Hippocampal formation (tissue), 2 donors: Measurements from ENCODE around the gene BRI3BP.
"Not testable (repeated sequence)": the region's sequence is repeated elsewhere in the genome, so short reads cannot be mapped to it uniquely, and the experiment has no call there.

Experiments
- DNase-seq, 2 donors: peaks; one replicate each; lab custom pipeline; 2025; lab: John Stamatoyannopoulos, UW

BRI3BP gene

DNA sequence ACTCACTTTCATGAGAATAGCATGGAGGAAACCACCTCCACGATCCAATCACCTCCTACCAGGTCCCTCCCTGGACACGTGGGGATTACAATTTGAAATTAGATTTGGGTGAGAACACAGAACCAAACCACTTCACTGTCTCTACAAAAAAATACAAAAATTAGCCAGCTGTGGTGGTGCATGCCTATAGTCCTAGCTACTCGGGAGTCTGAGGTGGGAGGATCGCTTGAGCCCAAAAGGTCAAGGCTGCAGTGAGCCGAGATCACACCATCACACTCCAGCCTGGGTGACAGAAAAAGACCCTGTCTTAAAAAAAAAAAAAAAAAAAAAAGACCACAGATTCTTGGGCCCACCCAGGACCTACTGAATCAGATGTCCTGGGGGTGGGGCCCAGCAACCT, 28.3 kb downstream of the BRI3BP start:
- no peak for DNase-seq

GRCh38 chr12:125023065-125023464, 29.6 kb downstream of the BRI3BP start:
- no peak for DNase-seq

- no peak for DNase-seq
These were observed 31.6 kb downstream of the BRI3BP start for GRCh38 chr12:125024949-125025563.

DNA sequence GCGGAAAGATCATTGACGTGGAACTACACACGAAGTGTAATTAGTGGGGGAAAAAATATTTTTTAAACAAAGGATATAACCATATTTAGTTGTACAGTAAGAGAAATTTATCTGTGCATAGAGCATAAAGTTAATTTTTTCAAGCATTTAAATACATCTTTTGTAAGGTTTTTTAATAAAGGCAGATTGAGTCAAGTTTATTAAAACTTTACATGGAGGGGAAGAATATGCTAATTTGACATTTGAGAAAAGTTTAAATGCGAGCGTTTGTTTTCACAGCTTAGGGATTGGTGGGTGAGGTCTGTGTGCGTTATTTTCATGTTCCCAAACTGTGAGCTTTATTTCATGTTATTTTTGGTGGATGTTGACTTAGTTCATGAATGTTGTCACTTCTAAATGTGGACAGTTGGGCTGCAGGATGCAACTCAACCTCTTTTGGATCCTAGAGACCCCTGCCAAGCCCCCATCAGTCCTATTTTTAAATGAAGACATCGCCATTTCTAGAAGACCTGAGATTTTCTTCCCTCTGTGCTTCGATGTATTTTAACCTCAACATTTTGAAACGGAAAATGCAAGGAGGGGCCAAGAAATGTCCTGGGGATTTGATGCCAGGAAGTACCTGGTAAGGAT, 32.3 kb downstream of the BRI3BP start:
- no peak for DNase-seq

- DNase-seq, result no peak
These were observed 34.7 kb downstream of the BRI3BP start for GRCh38 chr12:125028106-125028505.

GRCh38 chr12:125029761-125030358, 36.4 kb downstream of the BRI3BP start:
- no peak for DNase-seq

- DNase-seq, result not testable (repeated sequence)
These were observed 38.0 kb downstream of the BRI3BP start for GRCh38 chr12:125031471-125031870.

- DNase-seq, result no peak
These were observed 39.2 kb downstream of the BRI3BP start for GRCh38 chr12:125032466-125033152.

- DNase-seq, result no peak
These were observed 39.8 kb downstream of the BRI3BP start for GRCh38 chr12:125033288-125033687.

DNA sequence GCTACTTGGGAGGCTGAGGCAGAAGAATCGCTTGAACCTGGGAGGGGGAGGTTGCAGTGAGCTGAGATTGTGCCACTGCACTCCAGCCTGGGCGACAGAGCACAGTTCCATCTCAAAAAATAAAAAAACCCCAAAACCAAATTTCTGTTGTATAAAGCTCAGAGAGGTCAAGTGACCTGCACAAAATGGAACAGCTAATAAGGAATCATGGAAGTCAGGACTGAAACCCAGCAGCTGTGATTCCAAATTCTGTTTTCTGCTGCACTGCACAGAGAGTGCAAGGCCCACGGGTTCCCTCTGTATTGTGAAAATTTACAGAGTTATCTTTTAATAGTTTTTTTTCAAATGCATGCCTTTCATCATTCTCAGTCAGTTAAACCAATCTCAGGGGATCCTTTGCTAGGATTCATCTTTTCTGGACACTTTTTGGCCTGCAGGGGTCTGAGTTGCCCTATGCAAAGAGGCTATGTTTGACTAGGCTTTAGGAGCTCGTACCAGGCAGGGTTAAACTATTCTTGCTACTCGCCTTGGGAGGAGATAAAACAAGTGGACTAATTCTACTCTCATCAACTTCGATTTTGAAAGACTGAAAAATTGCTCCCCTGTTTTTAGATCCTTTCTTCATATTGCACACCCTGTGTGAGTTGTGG, 45.7 kb downstream of the BRI3BP start:
- DNase-seq, result no peak

DNA sequence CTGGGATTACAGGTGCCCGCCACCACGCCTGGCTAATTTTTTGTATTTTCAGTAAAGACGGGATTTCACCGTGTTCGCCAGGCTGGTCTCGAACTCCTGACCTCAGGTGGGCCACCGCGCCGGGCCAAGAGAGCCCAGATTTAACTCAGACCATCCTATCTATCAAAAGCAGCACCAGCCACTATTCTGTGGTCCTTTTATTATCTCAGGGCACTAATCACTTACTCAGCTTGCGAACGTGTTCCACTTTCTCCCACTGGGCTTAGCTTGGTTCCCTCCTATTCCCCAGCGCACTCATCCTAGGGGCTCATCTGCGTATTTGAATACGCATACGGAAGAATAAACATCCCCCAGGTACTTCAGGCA, 55.6 kb downstream of the BRI3BP start:
- DNase-seq, result no peak

- DNase-seq, result no peak
These were observed 57.0 kb downstream of the BRI3BP start for GRCh38 chr12:125050446-125050845.

- no peak for DNase-seq
These were observed 57.4 kb downstream of the BRI3BP start for GRCh38 chr12:125050868-125051267.

GRCh38 chr12:125053821-125054220, 60.4 kb downstream of the BRI3BP start:
- no peak for DNase-seq

DNA sequence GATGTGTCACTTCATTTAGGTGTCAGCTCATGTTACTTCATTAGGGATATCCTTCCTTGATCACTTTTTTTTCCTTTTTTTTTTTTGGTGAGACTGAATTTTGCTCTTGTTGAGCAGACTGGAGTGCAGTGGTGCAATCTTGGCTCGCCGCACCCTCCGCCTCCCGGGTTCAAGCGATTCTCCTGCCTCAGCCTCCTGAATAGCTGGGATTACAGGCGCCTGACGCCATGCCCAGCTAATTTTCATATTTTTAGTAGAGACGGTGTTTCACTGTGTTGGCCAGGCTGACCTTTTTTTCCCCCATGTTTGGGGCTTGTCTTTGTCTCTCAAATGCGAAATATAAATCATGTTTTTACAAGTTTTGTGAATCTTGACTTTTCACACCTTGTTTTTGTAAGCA, 62.1 kb downstream of the BRI3BP start:
- no peak for DNase-seq

GRCh38 chr12:125056306-125056705, 62.9 kb downstream of the BRI3BP start:
- no peak for DNase-seq

DNA sequence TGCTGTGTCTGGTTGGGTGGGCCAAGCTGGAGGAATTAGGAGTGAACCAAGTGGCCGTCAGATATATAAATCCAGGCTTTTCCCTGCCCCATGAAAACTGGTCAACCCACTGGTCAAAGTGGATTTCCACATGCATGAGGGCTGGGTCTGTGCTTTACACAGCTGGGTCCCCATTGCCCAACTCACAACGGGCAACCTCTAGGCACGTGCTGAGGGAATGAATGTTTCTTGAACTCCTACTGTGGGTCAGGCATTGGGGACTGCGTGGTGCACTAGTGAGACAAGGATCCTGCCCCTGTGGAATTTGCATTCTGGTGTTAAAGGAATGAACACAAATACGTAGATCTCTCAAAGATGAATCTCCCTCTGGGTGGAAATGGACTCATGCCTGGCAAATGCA, 64.3 kb downstream of the BRI3BP start:
- DNase-seq, result no peak

GRCh38 chr12:125061229-125061628, 67.8 kb downstream of the BRI3BP start:
- DNase-seq, result no peak

DNA sequence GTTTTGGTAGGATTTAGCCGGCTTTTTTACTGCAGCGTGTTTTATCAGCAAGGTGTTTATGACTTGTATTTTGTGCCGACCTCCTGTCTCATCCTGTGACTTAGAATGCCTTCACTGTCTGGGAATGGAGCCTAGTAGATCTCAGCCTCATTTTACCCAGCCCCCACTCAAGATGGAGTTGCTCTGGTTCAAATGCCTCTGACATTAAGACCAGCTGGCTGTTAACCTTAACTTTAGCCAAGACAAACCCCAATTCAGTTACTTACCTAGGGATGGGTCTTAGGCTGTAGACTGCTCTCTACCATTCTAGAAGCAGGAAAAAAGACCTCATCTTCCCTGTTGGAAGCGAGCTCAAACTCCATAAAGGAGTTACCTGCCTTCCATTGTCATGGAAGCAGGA, 70.1 kb downstream of the BRI3BP start:
- not testable (repeated sequence) for DNase-seq

DNA sequence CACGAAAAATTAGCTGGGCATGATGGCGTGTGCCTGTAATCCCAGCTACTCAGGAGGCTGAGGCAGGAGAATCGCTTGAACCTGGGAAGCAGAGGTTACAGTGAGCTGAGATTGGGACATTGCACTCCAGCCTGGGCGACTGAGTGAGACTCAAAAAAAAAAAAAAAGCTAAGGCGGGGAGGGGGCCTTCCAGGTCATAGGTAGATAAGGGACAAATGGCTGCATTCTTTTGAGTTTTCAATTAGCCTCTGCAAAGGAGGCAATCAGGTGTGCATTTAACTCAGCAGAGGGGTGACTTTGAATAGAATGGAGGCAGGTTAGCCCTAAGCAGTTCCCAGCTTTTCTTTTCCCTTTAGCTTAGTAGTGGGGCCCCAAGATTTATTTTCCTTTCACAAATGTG, 71.0 kb downstream of the BRI3BP start:
- no peak for DNase-seq

- DNase-seq, result peak; percentile 67 to 80
These were observed 71.8 kb downstream of the BRI3BP start, which contains the start of gene AACS for GRCh38 chr12:125065021-125065918. Gene AACS (plus strand): TSS chr12:125065435. CDS start chr12:125065585, 150 bp downstream.
